Measurements from ENCODE around the gene CC2D1B. TPM values are rescaled to one million over a fixed set of nuclear protein-coding genes. Genes with fewer than 3 reads are reported as not detected.

Gene CC2D1B
- total and polyA plus RNA-seq, 9 of the 15 experiments (the other 6 are each of a cell fraction or from before 2014, with no cell fraction given) = 1.2 to 33.6 (median 25.5) TPM

DNA sequence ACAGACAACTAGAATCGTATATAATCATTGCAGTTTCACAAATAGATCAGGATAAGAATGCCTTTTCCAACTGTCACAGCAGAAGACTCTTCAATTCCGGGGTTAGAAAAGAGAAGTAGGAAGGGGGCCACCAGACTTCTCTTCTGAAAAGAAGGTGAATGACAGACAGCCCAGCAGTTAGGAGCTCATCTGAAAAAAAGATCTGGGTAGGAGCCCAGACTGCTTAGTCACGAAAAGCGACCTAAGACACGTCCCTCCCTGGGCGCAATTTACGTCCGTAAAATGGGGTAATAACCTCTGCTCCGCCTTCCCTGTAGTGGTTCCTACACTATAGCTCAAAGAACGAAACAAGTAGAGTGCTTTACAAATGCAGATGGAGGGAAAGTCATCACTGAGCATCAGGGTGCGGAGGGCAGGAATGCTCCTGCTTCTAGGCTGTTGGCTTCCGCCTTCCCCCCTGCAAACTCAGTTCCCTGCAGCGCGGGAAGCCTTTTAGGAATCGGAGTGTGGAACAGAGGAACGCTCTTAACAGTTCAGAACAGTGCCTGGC is 37.6 kb upstream of the CC2D1B start (continued):
- TF ChIP-seq MGA (IDR thresholded peaks at IDR 0.05) = no peak
- no peak for TF ChIP-seq HDAC6 (IDR thresholded peaks at IDR 0.05; ENCODE audit: low read depth, low read length)
- no peak for TF ChIP-seq EWSR1 (IDR thresholded peaks at IDR 0.05; ENCODE audit: borderline replicate concordance, low read depth, partially characterized antibody)
- TF ChIP-seq ATF1 (CRISPR knock-in tag; IDR thresholded peaks at IDR 0.05) = peak; percentile 74
- TF ChIP-seq ATF1 (tag; IDR thresholded peaks at IDR 0.05) = no peak
- no peak for TF ChIP-seq GABPB1 (CRISPR knock-in tag; IDR thresholded peaks at IDR 0.05)
- no peak for TF ChIP-seq PHB (CRISPR knock-in tag; IDR thresholded peaks at IDR 0.05)
- no peak for TF ChIP-seq PTRF (tag; IDR thresholded peaks at IDR 0.05)
- TF ChIP-seq, protein P1, sequence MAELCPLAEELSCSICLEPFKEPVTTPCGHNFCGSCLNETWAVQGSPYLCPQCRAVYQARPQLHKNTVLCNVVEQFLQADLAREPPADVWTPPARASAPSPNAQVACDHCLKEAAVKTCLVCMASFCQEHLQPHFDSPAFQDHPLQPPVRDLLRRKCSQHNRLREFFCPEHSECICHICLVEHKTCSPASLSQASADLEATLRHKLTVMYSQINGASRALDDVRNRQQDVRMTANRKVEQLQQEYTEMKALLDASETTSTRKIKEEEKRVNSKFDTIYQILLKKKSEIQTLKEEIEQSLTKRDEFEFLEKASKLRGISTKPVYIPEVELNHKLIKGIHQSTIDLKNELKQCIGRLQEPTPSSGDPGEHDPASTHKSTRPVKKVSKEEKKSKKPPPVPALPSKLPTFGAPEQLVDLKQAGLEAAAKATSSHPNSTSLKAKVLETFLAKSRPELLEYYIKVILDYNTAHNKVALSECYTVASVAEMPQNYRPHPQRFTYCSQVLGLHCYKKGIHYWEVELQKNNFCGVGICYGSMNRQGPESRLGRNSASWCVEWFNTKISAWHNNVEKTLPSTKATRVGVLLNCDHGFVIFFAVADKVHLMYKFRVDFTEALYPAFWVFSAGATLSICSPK (IDR thresholded peaks at IDR 0.05; ENCODE audit: borderline replicate concordance) = no peak
- TF ChIP-seq NFRKB (IDR thresholded peaks at IDR 0.05; ENCODE audit: low read depth) = no peak
- no peak for TF ChIP-seq POU5F1 (IDR thresholded peaks at IDR 0.05; ENCODE audit: borderline replicate concordance, low read depth, low read length, partially characterized antibody)
- TF ChIP-seq ZKSCAN3 (CRISPR knock-in tag; IDR thresholded peaks at IDR 0.05) = no peak
- TF ChIP-seq CREB3 (tag; conservative IDR thresholded peaks at IDR 0.05; ENCODE audit: low read depth) = no peak
- no peak for TF ChIP-seq ZNF780A (CRISPR knock-in tag; IDR thresholded peaks at IDR 0.05)
- no peak for TF ChIP-seq CEBPG (CRISPR knock-in tag; IDR thresholded peaks at IDR 0.05)
- no peak for TF ChIP-seq CEBPG (tag; conservative IDR thresholded peaks at IDR 0.05 in 1 of 2, IDR thresholded peaks at IDR 0.05 in 1 of 2)
